ENCODE results near the gene SOD1. TPM values are rescaled to one million over a fixed set of nuclear protein-coding genes. Genes with fewer than 3 reads are reported as not detected.
A peak's percentile ranks its signal among the peaks of the same experiment; 100 is the strongest.
"Not testable (repeated sequence)": the region's sequence is repeated elsewhere in the genome, so short reads cannot be mapped to it uniquely, and the experiment has no call there.

Gene SOD1
- total RNA-seq, 2 donors from 2014 or later: 165 to 282 TPM

DNA sequence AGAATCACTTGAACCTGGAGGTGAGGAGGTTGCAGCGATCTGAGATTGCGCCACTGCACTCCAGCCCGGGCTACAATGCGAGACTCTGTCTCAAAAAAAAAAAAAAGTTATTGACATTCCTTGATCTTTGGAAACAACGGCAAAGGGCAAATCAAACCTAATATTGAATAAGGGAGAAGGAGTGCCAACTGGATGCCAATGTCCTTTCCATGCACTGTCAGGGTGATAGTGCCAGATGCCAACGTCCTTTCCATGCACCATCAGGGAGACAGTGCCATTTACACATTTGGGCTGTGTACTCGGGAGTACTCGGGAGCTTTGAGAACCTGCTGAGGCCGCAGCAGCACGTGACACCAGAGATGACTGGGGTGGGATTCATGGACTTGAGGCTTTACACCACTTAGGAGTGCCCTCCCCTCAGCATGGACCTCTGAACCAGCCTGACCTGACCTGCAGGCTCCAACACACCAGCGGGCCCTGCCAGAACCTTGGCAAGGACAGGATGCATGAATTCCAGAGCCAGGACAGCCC, 34.5 kb upstream of the SOD1 start:
- Histone ChIP-seq H3K9me3 (no peaks in the 10 kb centered on the region), H3K27me3 (replicated peaks; ENCODE audit: insufficient read depth) (no peaks in the 10 kb centered on the region), H3K36me3 (no peaks in the 10 kb centered on the region), H3K27ac (no peak overlapping the region), H3K4me3 (no peak overlapping the region), H3K4me1 (replicated peaks) (no peaks in the 10 kb centered on the region)
- no peak for DNase-seq (ENCODE audit: low spot score)
- 87% methylated on average over 11 of the region's 11 CpGs for WGBS
- intact Hi-C loops (cut with DNase I): no loop called here
- TF ChIP-seq, protein P1, sequence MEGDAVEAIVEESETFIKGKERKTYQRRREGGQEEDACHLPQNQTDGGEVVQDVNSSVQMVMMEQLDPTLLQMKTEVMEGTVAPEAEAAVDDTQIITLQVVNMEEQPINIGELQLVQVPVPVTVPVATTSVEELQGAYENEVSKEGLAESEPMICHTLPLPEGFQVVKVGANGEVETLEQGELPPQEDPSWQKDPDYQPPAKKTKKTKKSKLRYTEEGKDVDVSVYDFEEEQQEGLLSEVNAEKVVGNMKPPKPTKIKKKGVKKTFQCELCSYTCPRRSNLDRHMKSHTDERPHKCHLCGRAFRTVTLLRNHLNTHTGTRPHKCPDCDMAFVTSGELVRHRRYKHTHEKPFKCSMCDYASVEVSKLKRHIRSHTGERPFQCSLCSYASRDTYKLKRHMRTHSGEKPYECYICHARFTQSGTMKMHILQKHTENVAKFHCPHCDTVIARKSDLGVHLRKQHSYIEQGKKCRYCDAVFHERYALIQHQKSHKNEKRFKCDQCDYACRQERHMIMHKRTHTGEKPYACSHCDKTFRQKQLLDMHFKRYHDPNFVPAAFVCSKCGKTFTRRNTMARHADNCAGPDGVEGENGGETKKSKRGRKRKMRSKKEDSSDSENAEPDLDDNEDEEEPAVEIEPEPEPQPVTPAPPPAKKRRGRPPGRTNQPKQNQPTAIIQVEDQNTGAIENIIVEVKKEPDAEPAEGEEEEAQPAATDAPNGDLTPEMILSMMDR (IDR thresholded peaks at IDR 0.05): no peak
- TF ChIP-seq POLR2AphosphoS5 (IDR thresholded peaks at IDR 0.05) (no peak), POLR2A (IDR thresholded peaks at IDR 0.05) (no peak)

DNA sequence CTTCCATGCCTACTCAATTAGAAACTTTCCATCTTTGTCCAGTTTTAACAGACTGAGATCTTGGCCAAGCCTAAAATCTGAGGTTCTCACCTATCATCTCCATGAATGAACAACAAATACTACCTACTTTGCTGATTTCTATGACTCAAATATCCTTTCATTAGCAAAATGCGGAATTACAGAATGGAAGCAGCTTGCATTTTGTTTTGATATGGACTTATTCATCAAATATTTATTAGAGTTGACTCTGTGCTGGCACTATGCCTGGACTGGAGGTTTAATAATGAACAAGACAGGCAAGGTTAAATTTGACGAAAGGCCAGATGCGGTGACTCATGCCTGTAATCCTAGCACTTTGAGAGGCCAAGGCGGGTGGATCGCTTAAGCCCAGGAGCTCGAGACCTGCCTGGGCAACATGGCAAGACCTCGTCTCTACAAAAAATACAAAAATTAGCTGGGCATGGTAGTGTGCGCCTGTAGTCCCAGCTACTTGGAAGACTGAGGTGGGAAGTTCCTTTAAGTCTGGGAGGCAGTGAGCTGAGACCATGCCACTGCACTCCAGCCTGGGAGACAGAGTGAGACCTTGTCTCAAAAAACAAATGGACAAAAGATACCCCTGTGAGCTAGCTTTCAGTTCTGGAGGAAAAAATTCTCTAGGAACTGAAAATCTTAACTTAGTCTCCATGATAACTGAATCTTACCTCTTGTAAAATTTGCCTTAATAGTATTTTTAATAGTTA, 29.4 kb upstream of the SOD1 start:
- intact Hi-C loops (cut with DNase I): no loop called here
- Histone ChIP-seq H3K9me3 (no peaks in the 10 kb centered on the region), H3K36me3 (no peaks in the 10 kb centered on the region), H3K4me1 (replicated peaks) (no peaks in the 10 kb centered on the region), H3K27ac (no peak overlapping the region), H3K4me3 (no peak overlapping the region), H3K27me3 (replicated peaks; ENCODE audit: insufficient read depth) (no peaks in the 10 kb centered on the region)
- DNase-seq (ENCODE audit: low spot score): peak; percentile 93
- TF ChIP-seq POLR2AphosphoS5 (IDR thresholded peaks at IDR 0.05) (peak; percentile 86), POLR2A (IDR thresholded peaks at IDR 0.05) (no peak)
- WGBS: 8% methylated on average over 8 of the region's 8 CpGs

DNA sequence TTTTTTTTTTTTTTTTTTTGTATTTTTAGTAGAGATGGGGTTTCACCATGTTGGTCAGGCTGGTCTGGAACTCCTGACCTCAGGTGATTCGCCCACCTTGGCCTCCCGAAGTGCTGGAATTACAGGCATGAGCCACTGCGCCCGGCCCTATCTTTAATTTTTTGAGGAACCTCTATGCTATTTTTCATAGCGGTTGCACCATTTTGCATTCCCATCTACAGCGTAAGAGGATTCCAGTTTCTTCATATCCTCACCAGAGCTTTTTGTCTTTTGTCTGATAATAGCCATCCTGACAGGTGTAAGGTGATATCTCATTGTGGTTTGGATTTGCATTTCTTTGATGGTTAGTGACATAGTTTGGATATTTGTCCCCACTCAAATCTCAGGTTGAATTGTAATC, 27.6 kb upstream of the SOD1 start:
- intact Hi-C loops (cut with DNase I); H3K4me1 ChIP-seq (replicated peaks); H3K9me3 ChIP-seq; H3K4me3 ChIP-seq; H3K27ac ChIP-seq; H3K36me3 ChIP-seq; DNase-seq (ENCODE audit: low spot score); H3K27me3 ChIP-seq (replicated peaks; ENCODE audit: insufficient read depth): not testable (repeated sequence)
- WGBS: 93% methylated on average over 6 of the region's 6 CpGs

DNA sequence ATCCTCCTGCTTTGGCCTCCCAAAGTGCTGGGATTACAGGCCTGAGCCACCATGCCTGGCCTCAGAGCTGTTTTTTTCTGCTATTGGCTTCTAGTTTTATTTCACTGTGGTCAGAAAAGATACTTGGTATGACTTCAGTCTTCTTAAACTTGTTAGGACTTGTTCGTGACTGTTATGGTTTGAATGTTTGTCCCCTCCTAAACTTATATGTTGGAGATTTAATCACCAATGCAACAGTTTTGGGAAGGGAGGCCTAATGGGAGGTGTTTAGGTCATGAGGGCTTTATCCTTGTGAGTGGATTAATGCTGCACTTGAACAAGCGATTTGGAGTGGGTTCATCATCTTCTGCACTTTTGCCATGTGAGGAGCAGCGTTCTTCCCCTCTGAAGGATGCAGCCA, 24.5 kb upstream of the SOD1 start:
- intact Hi-C loops (cut with DNase I): no loop called here
- TF ChIP-seq, protein P1 (IDR thresholded peaks at IDR 0.05): no peak
- TF ChIP-seq POLR2A (IDR thresholded peaks at IDR 0.05) (no peak), POLR2AphosphoS5 (IDR thresholded peaks at IDR 0.05) (no peak)
- H3K9me3 ChIP-seq: no peaks in the 10 kb centered on the region

DNA sequence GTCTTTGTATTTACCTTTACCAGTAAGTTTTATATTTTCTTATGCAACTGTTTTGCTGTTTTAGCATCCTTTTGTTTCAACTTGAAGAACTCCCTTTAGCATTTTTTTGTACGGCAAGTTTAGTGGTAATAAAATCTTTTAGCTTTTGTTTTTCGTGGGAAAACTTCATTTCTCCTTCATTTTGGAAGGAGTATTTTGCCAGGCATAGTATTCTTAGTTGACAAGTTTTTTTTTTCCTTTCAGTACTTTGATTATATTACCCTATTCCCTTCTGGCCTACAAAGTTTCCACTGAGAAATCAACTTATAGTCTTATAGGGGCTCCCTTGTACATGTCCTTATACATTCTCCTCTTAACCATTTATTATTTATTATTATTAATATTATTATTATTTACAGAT, 22.6 kb upstream of the SOD1 start:
- H3K36me3 ChIP-seq: no peaks in the 10 kb centered on the region
- H3K27ac ChIP-seq: no peak overlapping the region
- no peaks in the 10 kb centered on the region for H3K4me1 ChIP-seq (replicated peaks)
- 81% methylated on average over 2 of the region's 2 CpGs for WGBS
- H3K9me3 ChIP-seq: no peaks in the 10 kb centered on the region
- no peak for DNase-seq (ENCODE audit: low spot score)
- H3K4me3 ChIP-seq: no peak overlapping the region
- intact Hi-C loops (cut with DNase I): no loop called here
- no peak for TF ChIP-seq POLR2A (IDR thresholded peaks at IDR 0.05)
- TF ChIP-seq, protein P1 (IDR thresholded peaks at IDR 0.05): no peak
- no peak for TF ChIP-seq POLR2AphosphoS5 (IDR thresholded peaks at IDR 0.05)
- H3K27me3 ChIP-seq (replicated peaks; ENCODE audit: insufficient read depth): no peaks in the 10 kb centered on the region

More for the DNA sequence above, 24.5 kb upstream of the SOD1 start:
- no peak for DNase-seq (ENCODE audit: low spot score)
- Histone ChIP-seq H3K27ac (no peak overlapping the region), H3K27me3 (replicated peaks; ENCODE audit: insufficient read depth) (no peaks in the 10 kb centered on the region), H3K4me3 (no peak overlapping the region), H3K36me3 (no peaks in the 10 kb centered on the region), H3K4me1 (replicated peaks) (no peaks in the 10 kb centered on the region)
- WGBS: 86% methylated on average over 3 of the region's 3 CpGs

DNA sequence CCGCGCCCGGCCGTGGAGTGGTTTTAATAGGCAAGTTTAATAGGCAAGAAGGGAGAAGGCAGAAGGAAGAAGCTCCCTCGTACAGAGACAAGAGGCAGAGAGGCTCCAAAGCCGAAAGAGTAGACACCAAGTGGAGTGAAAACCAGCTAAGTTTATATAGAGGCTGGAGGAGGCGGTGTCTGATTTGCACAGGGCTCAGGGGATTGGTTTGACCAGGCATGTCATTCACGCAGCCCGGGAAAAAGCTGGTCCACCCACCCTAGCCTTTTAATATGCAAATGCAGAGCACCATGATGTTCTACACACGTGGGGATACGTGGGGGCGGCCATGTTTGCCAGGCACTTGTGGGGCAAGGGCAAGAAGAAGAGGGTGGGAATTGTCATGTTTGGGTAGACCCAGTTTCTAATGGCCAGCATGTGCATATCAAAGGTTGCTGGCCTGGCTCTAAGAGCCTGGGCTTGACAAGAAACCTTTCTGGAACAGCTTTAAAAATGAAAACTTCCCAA, 18.0 kb upstream of the SOD1 start:
- no peak for DNase-seq (ENCODE audit: low spot score)
- Histone ChIP-seq H3K27ac (no peak overlapping the region), H3K36me3 (no peaks in the 10 kb centered on the region), H3K4me3 (no peak overlapping the region), H3K27me3 (replicated peaks; ENCODE audit: insufficient read depth) (no peaks in the 10 kb centered on the region), H3K9me3 (no peaks in the 10 kb centered on the region), H3K4me1 (replicated peaks) (no peaks in the 10 kb centered on the region)
- TF ChIP-seq, protein P1 (IDR thresholded peaks at IDR 0.05): no peak
- TF ChIP-seq POLR2AphosphoS5 (IDR thresholded peaks at IDR 0.05): no peak
- intact Hi-C loops (cut with DNase I): no loop called here
- WGBS: 91% methylated on average over 12 of the region's 12 CpGs

All from prostate gland (tissue), 2 donors.